GM21825 (cell line): Measurements from ENCODE around the gene ZDHHC4.
"Not testable (repeated sequence)": the region's sequence is repeated elsewhere in the genome, so short reads cannot be mapped to it uniquely, and the experiment has no call there.

Experiments
- ATAC-seq: cut with Tn5 transposase; IDR thresholded peaks from one replicate; pipeline ENCODE4 v1.9.1; 2021; ENCODE audit warnings: mild to moderate bottlenecking, moderate library complexity; ENCODE audit not compliant: unreplicated experiment

Gene ZDHHC4

DNA sequence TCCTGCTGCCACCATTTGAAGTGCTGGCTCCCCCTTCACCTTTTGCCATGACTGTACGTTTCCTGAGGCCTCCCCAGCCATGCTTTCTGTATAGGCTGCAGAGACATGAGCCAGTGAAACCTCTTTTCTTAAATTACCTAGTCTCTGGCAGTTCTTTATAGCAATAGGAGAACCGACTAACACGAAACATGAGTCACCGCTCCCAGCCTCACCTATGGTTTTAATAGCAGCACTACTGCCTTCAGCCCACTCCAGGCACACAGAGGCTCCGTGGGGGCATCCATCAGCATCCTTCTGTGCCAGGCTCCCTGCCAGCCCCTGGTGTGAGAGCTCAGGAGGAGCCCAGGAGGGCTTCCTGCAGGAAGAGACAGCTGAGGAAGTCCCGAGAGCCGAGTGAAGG is 54.4 kb downstream of the ZDHHC4 start:
- ATAC-seq, result no peak

DNA sequence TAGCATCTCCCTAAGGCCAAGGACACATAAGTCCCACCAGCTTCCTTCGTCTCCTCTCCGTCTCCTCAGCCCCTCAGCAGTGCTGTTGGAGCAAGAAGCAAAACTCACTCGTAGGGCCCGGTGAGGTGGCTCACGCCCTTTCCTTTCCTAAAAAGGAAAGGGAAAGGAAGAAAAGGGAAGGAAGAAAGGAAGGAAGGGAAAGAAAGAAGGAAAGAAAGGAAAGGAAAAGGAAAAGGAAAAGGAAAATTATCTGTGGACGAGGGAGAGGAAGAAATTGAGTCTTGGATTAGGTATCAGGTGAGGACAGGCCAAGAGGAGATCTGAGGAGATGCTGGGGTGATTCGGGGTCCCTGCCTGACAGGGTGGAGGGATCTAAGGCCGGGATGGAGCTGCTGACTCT is 56.8 kb downstream of the ZDHHC4 start:
- ATAC-seq, result no peak

- ATAC-seq, result not testable (repeated sequence)
These were observed 57.7 kb downstream of the ZDHHC4 start for GRCh38 chr7:6634971-6635370.

GRCh38 chr7:6636741-6637543 is 59.7 kb downstream of the ZDHHC4 start, which contains the start of gene ZNF316:
Gene ZNF316, plus strand, starts transcription at chr7:6637318. Its CDS starts 5,092 bp downstream, at chr7:6642410.
- ATAC-seq, result peak; percentile 55

DNA sequence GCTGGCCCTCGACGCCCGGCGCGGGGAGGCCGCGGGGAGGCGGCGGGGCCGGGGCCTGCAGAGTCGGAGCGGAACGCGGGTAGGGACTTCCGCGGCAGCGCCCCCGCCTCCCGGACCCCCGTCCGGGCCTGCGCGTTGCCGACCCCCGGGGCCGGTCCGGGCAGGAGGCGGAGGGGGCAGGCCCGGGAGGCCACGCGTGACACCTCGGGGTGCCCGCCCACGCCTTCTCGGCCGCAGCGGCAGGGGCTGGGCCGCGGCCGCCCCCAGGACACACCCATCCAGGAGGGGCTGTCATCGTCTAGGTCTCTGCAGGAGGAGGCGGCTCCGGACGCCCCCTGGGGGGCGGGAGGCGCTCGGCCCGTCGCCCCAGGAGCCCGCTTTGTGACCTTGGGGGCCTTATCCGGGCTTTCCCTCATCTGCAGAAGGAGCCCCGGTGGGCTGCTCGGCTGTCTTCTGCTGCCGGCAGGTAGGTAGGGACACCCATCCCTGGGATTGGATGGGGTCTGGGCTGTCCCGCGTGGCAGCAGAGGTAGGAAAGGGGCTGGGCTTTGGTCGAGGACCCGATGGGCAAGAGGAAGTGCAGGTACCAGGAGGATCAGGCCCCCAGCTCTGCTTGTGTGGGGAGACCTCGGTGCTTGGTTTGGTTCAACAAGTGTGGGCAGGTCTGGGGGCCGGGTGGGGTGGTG is 60.4 kb downstream of the ZDHHC4 start:
- ATAC-seq, result peak; percentile 76
